Neural progenitor cell (in vitro differentiated cells): ENCODE measurements around the gene SIGLECL1. TPM values are rescaled to one million over a fixed set of nuclear protein-coding genes. Genes with fewer than 3 reads are reported as not detected.
"Not testable (repeated sequence)": the region's sequence is repeated elsewhere in the genome, so short reads cannot be mapped to it uniquely, and the experiment has no call there.

ENCODE experiments used
- DNase-seq: peaks from one replicate; pipeline ENCODE4 v3.0.0-alpha.2; 2016; ENCODE audit warnings: low spot score
- H2AFZ ChIP-seq: fragments of 200-600 bp; sonication (generic); replicated peaks from 2 replicates; pipeline ENCODE4 v1.6.1; 2016; ENCODE audit warnings: antibody characterized with exemption
- H3F3A ChIP-seq: fragments of 200-600 bp; sonication (generic); 2 replicates; pipeline ENCODE4 v1.6.1; 2016; ENCODE audit warnings: antibody characterized with exemption, low read depth
- H3K27ac ChIP-seq: fragments of 200-600 bp; sonication (generic); 2 replicates; pipeline ENCODE4 v1.5.1; 2016; ENCODE audit warnings: mild to moderate bottlenecking
- H3K27me3 ChIP-seq: fragments of 200-600 bp; sonication (generic); 2 replicates; pipeline ENCODE4 v1.6.1; 2016; ENCODE audit warnings: mild to moderate bottlenecking, moderate library complexity
- H3K36me3 ChIP-seq: fragments of 200-600 bp; sonication (generic); 2 replicates; pipeline ENCODE4 v1.5.1; 2016
- H3K4me1 ChIP-seq: fragments of 200-600 bp; sonication (generic); 2 replicates; pipeline ENCODE4 v1.6.1; 2016; ENCODE audit warnings: mixed run types
- H3K4me2 ChIP-seq: fragments of 200-600 bp; sonication (generic); 2 replicates; pipeline ENCODE4 v1.6.1; 2016
- H3K4me3 ChIP-seq: fragments of 200-600 bp; sonication (generic); 2 replicates; pipeline ENCODE4 v1.5.1; 2016
- H3K79me2 ChIP-seq: fragments of 200-600 bp; sonication (generic); 2 replicates; pipeline ENCODE4 v1.6.1; 2016; ENCODE audit warnings: low read depth
- H3K9ac ChIP-seq: fragments of 200-600 bp; sonication (generic); 2 replicates; pipeline ENCODE4 v1.6.1; 2016
- H3K9me3 ChIP-seq: fragments of 200-600 bp; sonication (generic); 2 replicates; pipeline ENCODE4 v1.5.1; 2016; ENCODE audit warnings: low read depth
- H4K20me1 ChIP-seq: fragments of 200-600 bp; sonication (generic); 2 replicates; pipeline ENCODE4 v1.6.1; 2016; ENCODE audit warnings: low read depth
- H3K27ac Mint-ChIP-seq: 3 replicates; pipeline ENCODE4 v1.8.0; 2021; ENCODE audit warnings: mixed read lengths
- H3K27me3 Mint-ChIP-seq: 2 replicates; pipeline ENCODE4 v1.8.0; 2022; ENCODE audit warnings: low read depth, mild to moderate bottlenecking, inconsistent platforms, moderate library complexity, mixed read lengths; ENCODE audit not compliant: insufficient read depth
- H3K36me3 Mint-ChIP-seq: 3 replicates; pipeline ENCODE4 v1.8.0; 2021; ENCODE audit warnings: mixed read lengths
- H3K4me1 Mint-ChIP-seq: 3 replicates; pipeline ENCODE4 v1.8.0; 2021; ENCODE audit warnings: mixed read lengths
- H3K4me3 Mint-ChIP-seq: 3 replicates; pipeline ENCODE4 v1.8.0; 2021; ENCODE audit warnings: mild to moderate bottlenecking, moderate library complexity, mixed read lengths
- H3K9me3 Mint-ChIP-seq: 3 replicates; pipeline ENCODE4 v1.8.0; 2020; ENCODE audit warnings: mixed read lengths
- EZH2 ChIP-seq: fragments of 200-600 bp; sonication (generic); IDR thresholded peaks from 2 replicates; pipeline ENCODE4 v1.6.1; 2017; ENCODE audit warnings: antibody characterized with exemption, mild to moderate bottlenecking, moderate library complexity
- EZH2phosphoT487 ChIP-seq: fragments of 200-600 bp; sonication (generic); IDR thresholded peaks from 2 replicates; pipeline ENCODE4 v1.6.1; 2017; ENCODE audit warnings: antibody characterized with exemption
- total RNA-seq: library from RNA; depleted of rRNA; stranded (reverse); fragments of >200 nt; gene quantifications from 2 replicates; pipeline ENCODE4 v1.2.3, GENCODE V29; 2015; ENCODE audit warnings: low replicate concordance
- TF ChIP-seq, protein P1 (sequence below): fragments of 200-600 bp; sonication (generic); IDR thresholded peaks from 2 replicates; pipeline ENCODE4 v1.5.1; 2017; ENCODE audit warnings: antibody characterized with exemption, mild to moderate bottlenecking

SIGLECL1 gene
- total RNA-seq, 1 donor from 2014 or later: not detected

DNA sequence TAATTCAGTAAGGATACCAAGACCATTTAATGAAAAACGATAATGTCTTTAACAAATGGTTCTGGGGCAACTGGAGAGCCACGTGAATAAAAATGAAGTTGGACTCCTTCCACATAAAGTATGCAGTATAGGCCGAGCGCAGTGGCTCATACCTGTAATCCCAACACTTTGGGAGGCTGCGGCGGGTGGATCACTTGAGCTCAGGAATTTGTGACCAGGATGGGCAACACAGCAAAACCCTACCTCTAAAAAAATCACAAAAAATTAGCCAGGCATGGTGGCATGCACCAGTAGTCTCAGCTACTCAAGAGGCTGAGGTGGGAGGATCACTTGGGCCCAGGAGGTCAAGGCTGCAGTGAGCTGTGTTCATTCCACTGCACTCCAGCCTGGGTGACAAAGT is 46.6 kb upstream of the SIGLECL1 start:
- H3K79me2 ChIP-seq: no peaks in the 10 kb centered on the region
- Mint-ChIP-seq H3K9me3 (no peaks in the 10 kb centered on the region), H3K27ac (no peak overlapping the region), H3K4me3 (no peak overlapping the region), H3K27me3 (peaks cover 9% of the 10 kb centered on the region), H3K36me3 (no peaks in the 10 kb centered on the region), H3K4me1 (no peaks in the 10 kb centered on the region)
- no peak overlapping the region for H3K4me2 ChIP-seq
- no peak overlapping the region for H3K4me3 ChIP-seq
- H4K20me1 ChIP-seq: no peaks in the 10 kb centered on the region
- H3K9me3 ChIP-seq: no peaks in the 10 kb centered on the region
- TF ChIP-seq EZH2: no peak
- TF ChIP-seq, protein P1, sequence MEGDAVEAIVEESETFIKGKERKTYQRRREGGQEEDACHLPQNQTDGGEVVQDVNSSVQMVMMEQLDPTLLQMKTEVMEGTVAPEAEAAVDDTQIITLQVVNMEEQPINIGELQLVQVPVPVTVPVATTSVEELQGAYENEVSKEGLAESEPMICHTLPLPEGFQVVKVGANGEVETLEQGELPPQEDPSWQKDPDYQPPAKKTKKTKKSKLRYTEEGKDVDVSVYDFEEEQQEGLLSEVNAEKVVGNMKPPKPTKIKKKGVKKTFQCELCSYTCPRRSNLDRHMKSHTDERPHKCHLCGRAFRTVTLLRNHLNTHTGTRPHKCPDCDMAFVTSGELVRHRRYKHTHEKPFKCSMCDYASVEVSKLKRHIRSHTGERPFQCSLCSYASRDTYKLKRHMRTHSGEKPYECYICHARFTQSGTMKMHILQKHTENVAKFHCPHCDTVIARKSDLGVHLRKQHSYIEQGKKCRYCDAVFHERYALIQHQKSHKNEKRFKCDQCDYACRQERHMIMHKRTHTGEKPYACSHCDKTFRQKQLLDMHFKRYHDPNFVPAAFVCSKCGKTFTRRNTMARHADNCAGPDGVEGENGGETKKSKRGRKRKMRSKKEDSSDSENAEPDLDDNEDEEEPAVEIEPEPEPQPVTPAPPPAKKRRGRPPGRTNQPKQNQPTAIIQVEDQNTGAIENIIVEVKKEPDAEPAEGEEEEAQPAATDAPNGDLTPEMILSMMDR: no peak
- no peak for TF ChIP-seq EZH2phosphoT487
- H3F3A ChIP-seq: no peaks in the 10 kb centered on the region
- no peak overlapping the region for H3K27ac ChIP-seq
- H3K36me3 ChIP-seq: no peaks in the 10 kb centered on the region
- no peak for DNase-seq
- no peak overlapping the region for H2AFZ ChIP-seq
- H3K9ac ChIP-seq: no peak overlapping the region
- H3K27me3 ChIP-seq: no peaks in the 10 kb centered on the region
- H3K4me1 ChIP-seq: no peaks in the 10 kb centered on the region

DNA sequence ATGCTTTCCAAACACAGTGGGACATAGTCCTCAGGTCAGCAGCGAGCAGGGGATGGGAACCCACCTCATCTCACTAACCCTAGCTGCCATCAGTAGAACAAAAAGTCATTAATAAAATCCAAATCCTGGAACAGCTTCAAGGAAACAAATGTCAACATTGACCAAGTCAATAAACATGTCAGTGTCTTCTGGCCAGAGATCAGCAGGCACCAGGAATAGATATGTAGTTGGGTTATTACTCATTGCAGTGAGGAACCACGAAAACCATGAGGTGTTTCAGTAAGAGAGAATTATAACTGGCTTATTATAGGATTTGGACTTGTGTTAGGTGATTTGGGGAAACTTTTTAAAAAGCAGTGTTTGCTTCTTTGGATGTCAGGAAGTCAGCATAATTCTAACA is 43.1 kb upstream of the SIGLECL1 start:
- H3K4me3 Mint-ChIP-seq: no peak overlapping the region
- no peak for TF ChIP-seq EZH2phosphoT487
- no peak for TF ChIP-seq EZH2
- TF ChIP-seq, protein P1: no peak
- H3K36me3 Mint-ChIP-seq: no peaks in the 10 kb centered on the region
- Histone ChIP-seq H3K79me2 (no peaks in the 10 kb centered on the region), H3K27me3 (no peaks in the 10 kb centered on the region), H3K9me3 (no peaks in the 10 kb centered on the region), H3K36me3 (no peaks in the 10 kb centered on the region), H4K20me1 (no peaks in the 10 kb centered on the region), H3K4me2 (no peak overlapping the region), H3K9ac (no peak overlapping the region), H2AFZ (no peak overlapping the region), H3F3A (no peaks in the 10 kb centered on the region), H3K4me1 (no peaks in the 10 kb centered on the region), H3K4me3 (no peak overlapping the region), H3K27ac (no peak overlapping the region)
- peaks cover 3% of the 10 kb centered on the region for H3K27me3 Mint-ChIP-seq
- H3K27ac Mint-ChIP-seq: no peak overlapping the region
- no peaks in the 10 kb centered on the region for H3K9me3 Mint-ChIP-seq
- H3K4me1 Mint-ChIP-seq: no peaks in the 10 kb centered on the region
- no peak for DNase-seq

DNA sequence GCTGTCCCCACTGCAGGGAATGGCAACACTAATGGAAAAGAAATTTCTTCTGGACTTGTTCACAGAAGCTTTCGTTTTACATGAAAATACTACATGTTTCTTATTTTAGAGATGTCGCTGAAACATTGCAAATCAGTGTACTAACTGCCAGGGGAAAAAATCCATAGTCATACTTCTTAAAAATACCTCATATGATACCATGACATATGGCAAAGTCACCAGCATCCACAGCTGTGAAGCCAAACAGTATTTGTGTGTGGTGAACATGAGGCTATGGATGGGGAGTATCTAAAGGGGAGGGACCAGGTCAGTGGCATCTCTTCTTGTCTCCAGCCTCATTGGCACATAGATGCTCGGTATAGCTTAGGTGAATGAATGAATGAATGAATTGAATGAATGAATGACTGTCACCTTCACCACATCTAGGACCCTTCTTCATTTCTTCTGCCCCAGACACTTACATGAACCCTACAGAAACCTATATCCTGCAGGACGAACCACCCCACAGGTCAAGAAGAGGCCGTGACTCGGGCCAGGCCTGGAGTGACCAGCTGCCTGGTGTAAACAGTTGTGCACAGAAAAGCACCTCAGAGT is 40.6 kb upstream of the SIGLECL1 start:
- H3K4me3 Mint-ChIP-seq: no peak overlapping the region
- Histone ChIP-seq H3K4me2 (no peak overlapping the region), H3K36me3 (no peaks in the 10 kb centered on the region), H4K20me1 (no peaks in the 10 kb centered on the region), H3K9me3 (peaks cover 3% of the 10 kb centered on the region), H3K79me2 (no peaks in the 10 kb centered on the region), H3K27me3 (no peaks in the 10 kb centered on the region), H3K4me1 (no peaks in the 10 kb centered on the region), H3K9ac (no peak overlapping the region), H3K4me3 (no peak overlapping the region), H2AFZ (no peak overlapping the region), H3K27ac (no peak overlapping the region), H3F3A (no peaks in the 10 kb centered on the region)
- no peak for TF ChIP-seq EZH2phosphoT487
- TF ChIP-seq, protein P1: no peak
- no peak for TF ChIP-seq EZH2
- H3K27me3 Mint-ChIP-seq: peaks cover 3% of the 10 kb centered on the region
- H3K9me3 Mint-ChIP-seq: peaks cover 5% of the 10 kb centered on the region
- no peaks in the 10 kb centered on the region for H3K4me1 Mint-ChIP-seq
- H3K36me3 Mint-ChIP-seq: no peaks in the 10 kb centered on the region
- no peak for DNase-seq
- H3K27ac Mint-ChIP-seq: no peak overlapping the region

DNA sequence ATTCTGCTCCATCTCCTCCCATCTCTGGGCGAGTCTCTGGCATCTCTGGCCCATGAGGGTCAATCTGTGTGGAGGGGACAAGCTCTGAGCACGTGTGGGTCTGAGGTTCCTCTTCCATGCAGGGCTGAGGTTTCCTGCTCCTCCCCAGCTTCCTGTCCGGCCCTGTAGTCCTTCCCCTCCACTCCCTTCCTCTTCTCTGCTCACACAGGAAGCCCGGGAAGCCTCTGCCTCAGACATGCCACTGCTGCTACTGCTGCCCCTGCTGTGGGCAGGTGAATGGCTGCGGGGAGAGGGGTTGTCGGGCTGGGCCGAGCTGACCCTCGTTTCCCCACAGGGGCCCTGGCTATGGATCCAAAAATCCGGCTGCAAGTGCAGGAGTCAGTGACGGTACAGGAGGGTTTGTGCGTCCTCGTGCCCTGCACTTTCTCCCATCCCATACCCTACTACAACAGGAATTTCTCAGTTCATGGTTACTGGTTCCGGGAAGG is 40.0 kb upstream of the SIGLECL1 start:
- H3K4me3 ChIP-seq, H2AFZ ChIP-seq, H3K4me3 Mint-ChIP-seq, H3K36me3 ChIP-seq, H3K4me1 ChIP-seq, H3K4me1 Mint-ChIP-seq, H3K27ac ChIP-seq, H3K9me3 ChIP-seq, H3K27me3 ChIP-seq, DNase-seq, H4K20me1 ChIP-seq, H3K4me2 ChIP-seq, H3K9ac ChIP-seq, H3K27me3 Mint-ChIP-seq, H3K36me3 Mint-ChIP-seq, H3F3A ChIP-seq, H3K27ac Mint-ChIP-seq, H3K79me2 ChIP-seq: not testable (repeated sequence)
- peaks cover 12% of the 10 kb centered on the region for H3K9me3 Mint-ChIP-seq
